Left renal pelvis (tissue), 4 donors: ENCODE results near the gene AGGF1. TPM values are rescaled to one million over a fixed set of nuclear protein-coding genes. Genes with fewer than 3 reads are reported as not detected.
"Not testable (repeated sequence)": the region's sequence is repeated elsewhere in the genome, so short reads cannot be mapped to it uniquely, and the experiment has no call there.

Experiments used
- DNase-seq, 4 donors: peaks; one replicate each; pipeline ENCODE4 v3.0.0-alpha.2; 2013; ENCODE audit warnings: low read depth in 4 of 4, low spot score in 3 of 4
- polyA plus RNA-seq, 4 donors: library from polyadenylated mRNA; unstranded; fragments of 120-200 nt; gene quantifications; one replicate each; pipeline ENCODE4 v1.2.1, GENCODE V29; 2013; ENCODE audit not compliant: insufficient read length in 4 of 4

The AGGF1 gene
- 10 to 100 TPM; 24.5 to 39.5 (median 32.7) TPM for polyA plus RNA-seq

GRCh38 chr5:77030097-77031071 lies at the start of gene AGGF1:
Gene AGGF1, plus strand, starts transcription at chr5:77030404. Its CDS starts 363 bp downstream, at chr5:77030767.
- peak; percentile 83 to 87 (median 85) for DNase-seq

- no peak for DNase-seq
These were observed 49.6 kb upstream of the AGGF1 start for GRCh38 chr5:76980518-76981144.

- DNase-seq, result no peak
These were observed 47.8 kb upstream of the AGGF1 start for GRCh38 chr5:76982450-76982849.

- DNase-seq, result no peak
These were observed 46.7 kb upstream of the AGGF1 start for GRCh38 chr5:76983468-76983867.

GRCh38 chr5:76986825-76987526 lies 43.2 kb upstream of the AGGF1 start:
- DNase-seq, result no peak

GRCh38 chr5:76990899-76991459 lies 39.2 kb upstream of the AGGF1 start:
- DNase-seq, result no peak

GRCh38 chr5:76993436-76993835 lies 36.8 kb upstream of the AGGF1 start:
- DNase-seq, result not testable (repeated sequence)

- DNase-seq, result no peak
These were observed 35.9 kb upstream of the AGGF1 start for GRCh38 chr5:76994337-76994736.

- DNase-seq, result not testable (repeated sequence)
These were observed 32.0 kb upstream of the AGGF1 start for GRCh38 chr5:76998251-76998650.

GRCh38 chr5:76999451-76999850 lies 30.8 kb upstream of the AGGF1 start:
- no peak for DNase-seq

GRCh38 chr5:77003246-77003645 lies 27.0 kb upstream of the AGGF1 start:
- DNase-seq, result no peak

GRCh38 chr5:77006124-77006523 lies 24.1 kb upstream of the AGGF1 start:
- no peak for DNase-seq

GRCh38 chr5:77008413-77008812 lies 21.8 kb upstream of the AGGF1 start:
- no peak for DNase-seq

- DNase-seq, result no peak
These were observed 20.0 kb upstream of the AGGF1 start for GRCh38 chr5:77010243-77010642.

GRCh38 chr5:77011498-77011897 lies 18.7 kb upstream of the AGGF1 start:
- no peak for DNase-seq

- no peak for DNase-seq
These were observed 17.6 kb upstream of the AGGF1 start for GRCh38 chr5:77012601-77013000.

- DNase-seq, result peak in 1 of 4 donors; percentile 16
These were observed 14.2 kb upstream of the AGGF1 start for GRCh38 chr5:77015938-77016569.

GRCh38 chr5:77016962-77017361 lies 13.2 kb upstream of the AGGF1 start:
- no peak for DNase-seq

GRCh38 chr5:77017668-77018067 lies 12.5 kb upstream of the AGGF1 start:
- no peak for DNase-seq
